DND-41 (cell line): Measurements from ENCODE around the gene FEM1C.

Experiments
- EZH2 ChIP-seq: IDR thresholded peaks from 3 replicates; pipeline ENCODE4 v1.6.1; 2012; ENCODE audit warnings: borderline replicate concordance, low read depth, mild to moderate bottlenecking, moderate library complexity, low read length, inconsistent platforms; ENCODE audit not compliant: severe bottlenecking
- TF ChIP-seq, protein P1 (sequence below): IDR thresholded peaks from 2 replicates; pipeline ENCODE4 v1.5.1; 2012; ENCODE audit warnings: borderline replicate concordance, low read length, moderate library complexity, mild to moderate bottlenecking; ENCODE audit not compliant: poor library complexity, severe bottlenecking; ENCODE audit errors: extremely low read depth

DNA sequence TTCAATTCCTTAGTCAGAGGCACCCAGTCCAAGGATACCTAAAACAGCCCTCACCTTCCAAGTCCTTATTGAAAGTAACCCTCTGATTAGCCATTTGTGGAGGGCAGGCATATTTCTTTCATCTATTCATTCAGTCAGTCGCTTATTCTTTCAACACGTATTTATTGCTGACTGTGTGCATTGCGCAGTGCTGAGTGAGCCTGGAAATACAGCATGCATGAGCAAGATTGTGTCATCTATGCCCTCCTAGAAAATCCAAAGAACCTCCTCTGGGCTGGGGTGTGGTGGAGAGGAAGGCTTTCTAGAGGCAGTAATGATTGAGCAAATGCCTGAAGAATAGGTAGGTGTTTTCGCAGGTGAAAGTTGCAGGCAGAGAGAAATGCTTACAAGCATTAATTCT lies 8.5 kb upstream of the FEM1C start:
- TF ChIP-seq, protein P1, sequence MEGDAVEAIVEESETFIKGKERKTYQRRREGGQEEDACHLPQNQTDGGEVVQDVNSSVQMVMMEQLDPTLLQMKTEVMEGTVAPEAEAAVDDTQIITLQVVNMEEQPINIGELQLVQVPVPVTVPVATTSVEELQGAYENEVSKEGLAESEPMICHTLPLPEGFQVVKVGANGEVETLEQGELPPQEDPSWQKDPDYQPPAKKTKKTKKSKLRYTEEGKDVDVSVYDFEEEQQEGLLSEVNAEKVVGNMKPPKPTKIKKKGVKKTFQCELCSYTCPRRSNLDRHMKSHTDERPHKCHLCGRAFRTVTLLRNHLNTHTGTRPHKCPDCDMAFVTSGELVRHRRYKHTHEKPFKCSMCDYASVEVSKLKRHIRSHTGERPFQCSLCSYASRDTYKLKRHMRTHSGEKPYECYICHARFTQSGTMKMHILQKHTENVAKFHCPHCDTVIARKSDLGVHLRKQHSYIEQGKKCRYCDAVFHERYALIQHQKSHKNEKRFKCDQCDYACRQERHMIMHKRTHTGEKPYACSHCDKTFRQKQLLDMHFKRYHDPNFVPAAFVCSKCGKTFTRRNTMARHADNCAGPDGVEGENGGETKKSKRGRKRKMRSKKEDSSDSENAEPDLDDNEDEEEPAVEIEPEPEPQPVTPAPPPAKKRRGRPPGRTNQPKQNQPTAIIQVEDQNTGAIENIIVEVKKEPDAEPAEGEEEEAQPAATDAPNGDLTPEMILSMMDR, result no peak
- no peak for TF ChIP-seq EZH2
